HG02642 (cell line): ENCODE results near the gene PCP4.

Experiments
- ATAC-seq: cut with Tn5 transposase; IDR thresholded peaks from one replicate; pipeline ENCODE4 v1.9.1; 2021; ENCODE audit warnings: mild to moderate bottlenecking; ENCODE audit not compliant: unreplicated experiment, poor library complexity

The PCP4 gene

GRCh38 chr21:39968010-39968409, 100.8 kb downstream of the PCP4 start:
- ATAC-seq: no peak

GRCh38 chr21:39969691-39970364, 102.6 kb downstream of the PCP4 start:
- no peak for ATAC-seq

GRCh38 chr21:39971956-39972355, 104.7 kb downstream of the PCP4 start:
- no peak for ATAC-seq

GRCh38 chr21:39972471-39972870, 105.2 kb downstream of the PCP4 start:
- ATAC-seq: no peak

- no peak for ATAC-seq
Observed at GRCh38 chr21:39972976-39973770, 105.9 kb downstream of the PCP4 start.

GRCh38 chr21:39976800-39977199, 109.6 kb downstream of the PCP4 start:
- ATAC-seq: no peak
